Parathyroid adenoma (tissue), 2 donors: ENCODE measurements around the gene KAT8.
"Not testable (repeated sequence)": the region's sequence is repeated elsewhere in the genome, so short reads cannot be mapped to it uniquely, and the experiment has no call there.

Experiments used
- H2AFZ ChIP-seq: fragments of 300-600 bp; sonication (generic); one replicate; pipeline ENCODE4 v1.7.0; 2017; ENCODE audit warnings: antibody characterized with exemption, mild to moderate bottlenecking
- H3K27ac ChIP-seq: fragments of 300-600 bp; sonication (generic); one replicate; pipeline ENCODE4 v1.7.0; 2017
- H3K27me3 ChIP-seq: fragments of 300-600 bp; sonication (generic); one replicate; pipeline ENCODE4 v1.7.0; 2017; ENCODE audit warnings: low read length; ENCODE audit not compliant: control insufficient read depth, insufficient read depth
- H3K36me3 ChIP-seq: fragments of 300-600 bp; sonication (generic); one replicate; pipeline ENCODE4 v1.7.0; 2017; ENCODE audit warnings: low read length; ENCODE audit not compliant: control insufficient read depth, insufficient read depth
- H3K4me1 ChIP-seq: fragments of 300-600 bp; sonication (generic); one replicate; pipeline ENCODE4 v1.7.0; 2017; ENCODE audit warnings: control low read depth
- H3K4me2 ChIP-seq: fragments of 300-600 bp; sonication (generic); one replicate; pipeline ENCODE4 v1.7.0; 2017; ENCODE audit warnings: low read length
- H3K4me3 ChIP-seq: fragments of 300-600 bp; sonication (generic); one replicate; pipeline ENCODE4 v1.7.0; 2017; ENCODE audit warnings: low read depth, low read length
- H3K79me2 ChIP-seq: fragments of 300-600 bp; sonication (generic); one replicate; pipeline ENCODE4 v1.7.0; 2017; ENCODE audit warnings: control low read depth
- H3K9ac ChIP-seq: fragments of 300-600 bp; sonication (generic); one replicate; pipeline ENCODE4 v1.7.0; 2017; ENCODE audit warnings: mild to moderate bottlenecking
- H3K9me3 ChIP-seq: fragments of 300-600 bp; sonication (generic); one replicate; pipeline ENCODE4 v1.7.0; 2017; ENCODE audit warnings: low read length; ENCODE audit not compliant: control insufficient read depth
- TF ChIP-seq, protein P1 (sequence below): fragments of 300-600 bp; sonication (generic); IDR thresholded peaks from one replicate; pipeline ENCODE4 v1.7.0; 2017; ENCODE audit warnings: antibody characterized with exemption, mild to moderate bottlenecking
- donor health status: primary hyperparathyroidism.

KAT8 gene

GRCh38 chr16:31093132-31093703, 24.2 kb upstream of the KAT8 start:
- H3K36me3 ChIP-seq: no peaks in the 10 kb centered on the region
- no peak overlapping the region for H3K4me2 ChIP-seq
- TF ChIP-seq, protein P1, sequence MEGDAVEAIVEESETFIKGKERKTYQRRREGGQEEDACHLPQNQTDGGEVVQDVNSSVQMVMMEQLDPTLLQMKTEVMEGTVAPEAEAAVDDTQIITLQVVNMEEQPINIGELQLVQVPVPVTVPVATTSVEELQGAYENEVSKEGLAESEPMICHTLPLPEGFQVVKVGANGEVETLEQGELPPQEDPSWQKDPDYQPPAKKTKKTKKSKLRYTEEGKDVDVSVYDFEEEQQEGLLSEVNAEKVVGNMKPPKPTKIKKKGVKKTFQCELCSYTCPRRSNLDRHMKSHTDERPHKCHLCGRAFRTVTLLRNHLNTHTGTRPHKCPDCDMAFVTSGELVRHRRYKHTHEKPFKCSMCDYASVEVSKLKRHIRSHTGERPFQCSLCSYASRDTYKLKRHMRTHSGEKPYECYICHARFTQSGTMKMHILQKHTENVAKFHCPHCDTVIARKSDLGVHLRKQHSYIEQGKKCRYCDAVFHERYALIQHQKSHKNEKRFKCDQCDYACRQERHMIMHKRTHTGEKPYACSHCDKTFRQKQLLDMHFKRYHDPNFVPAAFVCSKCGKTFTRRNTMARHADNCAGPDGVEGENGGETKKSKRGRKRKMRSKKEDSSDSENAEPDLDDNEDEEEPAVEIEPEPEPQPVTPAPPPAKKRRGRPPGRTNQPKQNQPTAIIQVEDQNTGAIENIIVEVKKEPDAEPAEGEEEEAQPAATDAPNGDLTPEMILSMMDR: no peak
- H3K4me3 ChIP-seq: peak overlapping the region; percentile 76
- no peak overlapping the region for H2AFZ ChIP-seq
- no peaks in the 10 kb centered on the region for H3K4me1 ChIP-seq
- H3K9ac ChIP-seq: no peak overlapping the region
- no peak overlapping the region for H3K27ac ChIP-seq
- no peaks in the 10 kb centered on the region for H3K9me3 ChIP-seq
- no peaks in the 10 kb centered on the region for H3K27me3 ChIP-seq
- no peaks in the 10 kb centered on the region for H3K79me2 ChIP-seq

DNA sequence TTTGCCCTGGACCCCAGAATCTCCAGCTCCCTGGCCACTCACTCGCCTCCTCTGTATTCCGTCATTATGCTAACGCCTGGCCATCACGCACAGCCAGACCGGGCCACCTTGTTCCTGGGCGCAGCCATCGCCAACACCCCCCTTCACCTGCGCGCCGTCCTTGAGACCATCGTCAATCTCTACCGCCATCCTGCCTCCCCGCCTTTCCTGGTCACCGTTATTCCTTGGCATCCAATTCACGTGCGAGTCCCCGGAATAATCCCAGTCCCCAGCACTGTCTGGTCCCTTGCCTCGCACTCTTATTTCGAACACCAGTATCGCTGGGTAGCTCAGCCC, 23.4 kb upstream of the KAT8 start:
- Histone ChIP-seq H3K9ac (no peak overlapping the region), H3K9me3 (no peaks in the 10 kb centered on the region), H3K27ac (peak overlapping the region; percentile 65), H3K4me1 (no peaks in the 10 kb centered on the region), H3K4me3 (peak overlapping the region; percentile 76), H3K4me2 (peak overlapping the region; percentile 87), H2AFZ (peak overlapping the region; percentile 94), H3K79me2 (no peaks in the 10 kb centered on the region), H3K36me3 (no peaks in the 10 kb centered on the region), H3K27me3 (no peaks in the 10 kb centered on the region)
- TF ChIP-seq, protein P1: no peak

- Histone ChIP-seq H3K9ac (no peak within 1 kb of the TSS), H3K4me3 (peak within 1 kb of the TSS; percentile 76), H2AFZ (peak within 1 kb of the TSS; percentile 94), H3K27me3 (no peaks in the 10 kb centered on the region), H3K27ac (peak within 1 kb of the TSS; percentile 65), H3K4me2 (peak within 1 kb of the TSS; percentile 87), H3K79me2 (no peaks in the 10 kb centered on the region), H3K4me1 (no peaks in the 10 kb centered on the region), H3K36me3 (no peaks in the 10 kb centered on the region), H3K9me3 (no peaks in the 10 kb centered on the region)
- TF ChIP-seq, protein P1: no peak
Measured at GRCh38 chr16:31094424-31095120, 22.9 kb upstream of the KAT8 start, which contains the start of gene VKORC1. Gene VKORC1, minus strand, starts transcription at chr16:31094797. Its CDS starts 68 bp downstream, at chr16:31094729.

GRCh38 chr16:31099860-31100638, 17.4 kb upstream of the KAT8 start:
- Histone ChIP-seq H3K9ac (no peak overlapping the region), H3K4me1 (no peaks in the 10 kb centered on the region), H3K79me2 (no peaks in the 10 kb centered on the region), H2AFZ (no peak overlapping the region), H3K9me3 (no peaks in the 10 kb centered on the region), H3K27me3 (no peaks in the 10 kb centered on the region), H3K27ac (no peak overlapping the region), H3K36me3 (no peaks in the 10 kb centered on the region), H3K4me3 (no peak overlapping the region), H3K4me2 (no peak overlapping the region)
- TF ChIP-seq, protein P1: no peak

GRCh38 chr16:31100876-31101641, 16.4 kb upstream of the KAT8 start:
- H3K4me3 ChIP-seq, H3K9ac ChIP-seq, H2AFZ ChIP-seq, H3K79me2 ChIP-seq, H3K27me3 ChIP-seq, H3K9me3 ChIP-seq, H3K4me2 ChIP-seq, H3K27ac ChIP-seq, H3K4me1 ChIP-seq, H3K36me3 ChIP-seq: not testable (repeated sequence)
